SJSA1 (cell line): ENCODE measurements around the gene CCDC24. TPM values are rescaled to one million over a fixed set of nuclear protein-coding genes. Genes with fewer than 3 reads are reported as not detected.

Experiments used
- DNase-seq, 2 experiments: peaks; one replicate each; pipeline ENCODE4 v3.0.0-alpha.2; 2015 to 2020; ENCODE audit warnings: low spot score in 2 of 2, low read depth in 1 of 2
- H3K27ac ChIP-seq: fragments of 250-450 bp; sonication (Bioruptor Pico); 2 replicates; pipeline ENCODE4 v1.5.1; 2020; ENCODE audit warnings: mild to moderate bottlenecking, moderate library complexity
- H3K27me3 ChIP-seq: fragments of 250-450 bp; sonication (Bioruptor Pico); replicated peaks from 2 replicates; pipeline ENCODE4 v1.5.1; 2020; ENCODE audit warnings: mild to moderate bottlenecking, moderate library complexity
- H3K36me3 ChIP-seq: fragments of 250-450 bp; sonication (Bioruptor Pico); 2 replicates; pipeline ENCODE4 v1.5.1; 2020; ENCODE audit warnings: mild to moderate bottlenecking
- H3K4me1 ChIP-seq: fragments of 250-450 bp; sonication (Bioruptor Pico); replicated peaks from 2 replicates; pipeline ENCODE4 v1.6.1; 2021; ENCODE audit warnings: mild to moderate bottlenecking
- H3K4me3 ChIP-seq: fragments of 250-450 bp; sonication (Bioruptor Pico); 2 replicates; pipeline ENCODE4 v1.5.1; 2020; ENCODE audit warnings: mild to moderate bottlenecking
- H3K9me3 ChIP-seq: fragments of 250-450 bp; sonication (Bioruptor Pico); replicated peaks from 2 replicates; pipeline ENCODE4 v1.5.1; 2020; ENCODE audit warnings: mild to moderate bottlenecking
- total RNA-seq: library from RNA; depleted of rRNA; stranded (reverse); fragments of >200 nt; shearing (Covaris generic); gene quantifications from 2 replicates; pipeline ENCODE4 v1.2.3, GENCODE V29; 2014

CCDC24 gene
- total RNA-seq, 1 experiment from 2014 or later = 4.1 TPM

DNA sequence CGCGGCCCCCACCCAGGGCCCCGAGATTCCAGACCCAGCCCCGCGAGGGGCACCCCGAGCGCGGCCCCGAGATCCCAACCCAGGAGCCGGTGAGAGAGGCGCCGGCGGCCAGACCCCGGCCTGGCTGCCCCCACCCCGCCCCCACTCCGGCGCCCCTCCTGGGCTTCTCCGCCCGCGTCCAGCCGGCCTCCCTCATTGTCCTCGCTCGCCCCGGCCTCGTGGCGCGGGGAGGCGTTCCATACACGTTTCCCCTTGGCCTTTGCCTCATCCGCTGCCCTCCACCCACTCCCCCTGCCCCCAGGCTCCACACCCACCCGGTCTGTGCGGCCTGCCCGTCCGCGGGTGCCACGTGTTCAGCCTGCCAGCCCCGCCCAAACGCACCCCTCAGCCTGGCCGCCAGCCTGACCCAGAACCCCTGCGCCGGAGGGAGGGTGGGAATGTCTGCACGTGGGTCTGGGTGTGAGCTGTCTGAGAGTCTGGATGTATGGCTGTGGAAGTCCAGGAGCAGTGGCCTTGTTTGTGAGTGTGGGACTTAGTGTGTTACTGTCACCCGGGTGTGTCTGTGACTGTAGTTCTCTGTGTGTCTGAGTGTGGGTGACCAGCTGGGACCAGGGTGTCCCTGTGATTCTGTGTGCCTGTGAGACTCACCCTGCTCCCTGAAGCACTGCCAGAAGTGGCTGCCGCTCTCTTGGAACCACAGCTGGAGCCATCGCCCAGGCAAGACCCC lies 11.7 kb upstream of the CCDC24 start:
- peaks cover 75% of the 10 kb centered on the region for H3K36me3 ChIP-seq
- H3K27ac ChIP-seq = peak overlapping the region; percentile 65
- DNase-seq = peak; percentile 46 to 68
- H3K4me1 ChIP-seq = peaks cover 40% of the 10 kb centered on the region
- H3K9me3 ChIP-seq = no peaks in the 10 kb centered on the region
- no peaks in the 10 kb centered on the region for H3K27me3 ChIP-seq
- H3K4me3 ChIP-seq = peak overlapping the region; percentile 59

DNA sequence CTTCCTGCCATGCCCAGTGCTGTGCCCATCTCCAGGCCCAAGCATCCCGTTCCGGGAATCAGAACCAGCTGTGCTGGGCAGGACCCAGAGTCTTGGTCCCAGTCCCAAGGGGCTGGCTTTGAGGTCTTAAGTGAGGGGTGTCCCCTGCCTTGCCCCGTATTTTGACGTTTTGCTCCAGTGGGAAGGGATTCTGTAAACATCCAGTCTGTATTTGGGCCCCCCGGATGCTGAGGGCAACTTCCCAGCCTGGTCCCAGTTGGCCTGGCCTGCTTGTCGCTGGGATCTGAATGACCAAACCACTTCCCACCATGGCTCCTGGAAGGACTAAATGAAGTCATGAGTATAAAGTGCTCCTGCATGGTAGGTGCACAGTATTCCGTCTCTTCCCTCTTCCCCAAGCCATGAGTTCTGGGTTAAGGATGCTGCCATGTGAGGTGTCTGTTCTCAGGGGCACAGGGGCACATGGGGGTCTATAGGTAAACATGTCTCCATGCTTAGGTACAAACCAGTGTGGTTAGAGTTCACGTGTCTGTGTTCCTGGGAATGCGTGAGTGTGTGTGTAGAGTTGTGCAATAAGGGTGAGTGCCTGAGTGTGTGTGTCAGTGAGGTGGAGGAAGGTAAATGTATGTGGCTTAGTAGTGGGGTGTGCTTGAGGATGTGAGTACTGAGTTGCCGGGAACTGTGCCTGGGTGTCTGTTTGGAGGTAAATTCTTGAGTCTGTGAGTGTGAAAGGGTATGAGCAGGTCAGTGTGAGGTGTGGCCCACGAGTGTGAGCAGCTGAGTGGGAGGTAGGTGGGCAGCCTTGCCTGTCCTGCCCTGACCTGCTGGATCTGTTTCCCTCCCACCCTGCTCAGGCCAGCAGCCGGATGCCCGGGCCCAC lies 10.9 kb upstream of the CCDC24 start:
- Histone ChIP-seq H3K27ac (peak overlapping the region; percentile 65; the same call in 1 of the 2 replicates), H3K4me3 (peak overlapping the region; percentile 59), H3K36me3 (peaks cover 73% of the 10 kb centered on the region), H3K4me1 (peaks cover 39% of the 10 kb centered on the region), H3K9me3 (no peaks in the 10 kb centered on the region), H3K27me3 (no peaks in the 10 kb centered on the region)
- no peak for DNase-seq

DNA sequence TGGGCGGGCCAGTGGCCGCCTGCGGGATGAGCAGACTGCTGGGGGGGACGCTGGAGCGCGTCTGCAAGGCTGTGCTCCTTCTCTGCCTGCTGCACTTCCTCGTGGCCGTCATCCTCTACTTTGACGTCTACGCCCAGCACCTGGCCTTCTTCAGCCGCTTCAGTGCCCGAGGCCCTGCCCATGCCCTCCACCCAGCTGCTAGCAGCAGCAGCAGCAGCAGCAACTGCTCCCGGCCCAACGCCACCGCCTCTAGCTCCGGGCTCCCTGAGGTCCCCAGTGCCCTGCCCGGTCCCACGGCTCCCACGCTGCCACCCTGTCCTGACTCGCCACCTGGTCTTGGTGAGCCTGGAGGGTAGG lies 10.3 kb upstream of the CCDC24 start:
- H3K27ac ChIP-seq = no peak overlapping the region
- DNase-seq = no peak
- H3K4me1 ChIP-seq = peaks cover 33% of the 10 kb centered on the region
- H3K9me3 ChIP-seq = no peaks in the 10 kb centered on the region
- peaks cover 75% of the 10 kb centered on the region for H3K36me3 ChIP-seq
- no peaks in the 10 kb centered on the region for H3K27me3 ChIP-seq
- H3K4me3 ChIP-seq = no peak overlapping the region

GRCh38 chr1:43981636-43982035 lies 9.8 kb upstream of the CCDC24 start:
- no peak for DNase-seq
- H3K9me3 ChIP-seq = no peaks in the 10 kb centered on the region
- H3K27me3 ChIP-seq = no peaks in the 10 kb centered on the region

GRCh38 chr1:43982241-43982640 lies 9.2 kb upstream of the CCDC24 start:
- no peaks in the 10 kb centered on the region for H3K27me3 ChIP-seq
- H3K27ac ChIP-seq = no peak overlapping the region
- H3K9me3 ChIP-seq = no peaks in the 10 kb centered on the region
- H3K36me3 ChIP-seq = peaks cover 69% of the 10 kb centered on the region
- H3K4me1 ChIP-seq = peaks cover 27% of the 10 kb centered on the region
- no peak for DNase-seq
- no peak overlapping the region for H3K4me3 ChIP-seq

More at GRCh38 chr1:43981636-43982035, 9.8 kb upstream of the CCDC24 start:
- Histone ChIP-seq H3K27ac (no peak overlapping the region), H3K4me3 (no peak overlapping the region), H3K36me3 (peaks cover 75% of the 10 kb centered on the region), H3K4me1 (peaks cover 28% of the 10 kb centered on the region)

DNA sequence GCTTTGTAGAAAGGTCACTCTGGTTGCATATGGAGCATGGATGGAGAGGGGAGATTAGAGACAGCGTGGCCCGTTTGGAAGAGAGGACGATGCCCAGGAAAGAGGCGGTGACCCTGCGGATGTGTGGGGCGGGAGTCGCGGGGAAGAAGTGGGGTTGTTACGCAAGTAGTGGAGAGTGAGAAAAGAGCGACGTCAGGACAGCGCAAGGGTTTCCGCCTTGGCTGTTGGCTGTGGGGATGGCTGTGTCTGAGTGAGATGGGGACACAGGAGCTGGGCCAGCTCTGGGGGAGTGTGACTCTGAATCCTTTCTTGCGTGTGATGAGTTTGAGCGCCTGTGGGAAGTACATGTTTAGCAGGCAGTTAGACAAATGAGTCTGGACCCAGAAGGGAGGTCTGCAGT lies 8.6 kb upstream of the CCDC24 start:
- peaks cover 21% of the 10 kb centered on the region for H3K4me1 ChIP-seq
- H3K36me3 ChIP-seq = peaks cover 64% of the 10 kb centered on the region
- no peak overlapping the region for H3K4me3 ChIP-seq
- no peak for DNase-seq
- no peak overlapping the region for H3K27ac ChIP-seq
- H3K9me3 ChIP-seq = no peaks in the 10 kb centered on the region
- H3K27me3 ChIP-seq = no peaks in the 10 kb centered on the region

DNA sequence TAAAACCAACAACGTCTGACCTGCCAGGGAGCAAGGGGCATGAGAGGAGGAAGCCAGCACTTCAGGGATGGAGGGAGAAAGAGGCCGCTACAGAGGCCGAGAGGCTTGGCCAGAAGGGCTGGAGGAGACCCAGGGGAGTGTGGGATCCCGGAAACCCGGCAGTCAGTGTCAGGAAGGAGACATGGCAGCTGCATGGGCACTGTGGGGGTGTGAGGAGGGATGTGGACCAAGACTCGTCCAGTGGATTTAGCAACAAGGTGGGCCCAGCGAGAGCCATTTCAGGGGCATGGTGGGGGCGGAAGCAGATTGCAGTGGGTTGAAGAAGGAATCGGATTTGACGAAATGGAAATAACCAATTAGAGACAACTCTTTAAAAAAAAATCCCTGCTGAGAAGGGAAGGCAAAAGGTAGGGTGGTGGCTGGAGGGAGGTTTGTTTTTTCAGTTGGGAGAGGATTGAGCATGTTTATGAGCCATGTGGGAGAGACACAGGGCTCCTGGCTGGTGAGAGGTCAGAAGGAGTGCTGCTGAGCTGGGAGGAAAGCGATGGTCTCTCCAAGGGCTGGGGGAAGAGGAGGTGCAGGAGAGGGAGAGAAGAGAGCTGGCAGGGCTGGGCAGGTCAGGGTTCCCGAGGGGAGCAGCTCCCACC lies 8.0 kb upstream of the CCDC24 start:
- Histone ChIP-seq H3K36me3 (peaks cover 58% of the 10 kb centered on the region), H3K4me1 (peaks cover 16% of the 10 kb centered on the region), H3K27ac (no peak overlapping the region), H3K27me3 (no peaks in the 10 kb centered on the region), H3K4me3 (no peak overlapping the region), H3K9me3 (no peaks in the 10 kb centered on the region)
- no peak for DNase-seq

- no peak overlapping the region for H3K4me3 ChIP-seq
- DNase-seq = no peak
- peaks cover 53% of the 10 kb centered on the region for H3K36me3 ChIP-seq
- H3K9me3 ChIP-seq = no peaks in the 10 kb centered on the region
- no peak overlapping the region for H3K27ac ChIP-seq
- H3K27me3 ChIP-seq = no peaks in the 10 kb centered on the region
- peaks cover 8% of the 10 kb centered on the region for H3K4me1 ChIP-seq
These were observed 6.5 kb upstream of the CCDC24 start for GRCh38 chr1:43984855-43985254.

- peaks cover 41% of the 10 kb centered on the region for H3K36me3 ChIP-seq
- H3K4me3 ChIP-seq = no peak overlapping the region
- H3K4me1 ChIP-seq = peaks cover 5% of the 10 kb centered on the region
- H3K27me3 ChIP-seq = no peaks in the 10 kb centered on the region
- H3K9me3 ChIP-seq = no peaks in the 10 kb centered on the region
- no peak for DNase-seq
- no peak overlapping the region for H3K27ac ChIP-seq
These were observed 5.3 kb upstream of the CCDC24 start for GRCh38 chr1:43985984-43986595.

DNA sequence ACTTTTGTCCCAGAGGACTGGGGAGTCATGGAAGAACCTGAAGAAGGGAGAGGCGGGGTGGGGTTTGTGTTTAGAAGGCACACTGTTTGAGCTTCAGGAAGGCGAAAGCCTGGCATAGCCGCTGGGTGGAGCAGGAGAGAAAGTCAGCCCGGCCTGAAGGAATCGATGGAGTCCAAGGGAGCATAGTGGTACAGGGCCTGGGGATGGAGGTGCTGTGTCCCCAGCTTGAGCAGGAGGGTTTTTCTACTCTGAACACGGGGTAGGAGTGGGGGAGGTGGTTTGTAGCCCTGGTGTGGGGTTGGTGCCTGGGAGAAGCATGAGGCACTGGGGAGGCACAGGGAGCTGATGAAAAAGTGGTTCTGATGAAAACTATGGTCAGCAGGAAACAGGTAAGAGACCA lies 4.7 kb upstream of the CCDC24 start:
- peaks cover 8% of the 10 kb centered on the region for H3K4me1 ChIP-seq
- H3K36me3 ChIP-seq = peaks cover 36% of the 10 kb centered on the region
- H3K27ac ChIP-seq = no peak overlapping the region
- H3K27me3 ChIP-seq = no peaks in the 10 kb centered on the region
- no peak overlapping the region for H3K4me3 ChIP-seq
- no peaks in the 10 kb centered on the region for H3K9me3 ChIP-seq
- DNase-seq = no peak

GRCh38 chr1:43987159-43987902 lies 4.1 kb upstream of the CCDC24 start:
- Histone ChIP-seq H3K9me3 (no peaks in the 10 kb centered on the region), H3K36me3 (peaks cover 30% of the 10 kb centered on the region), H3K27me3 (no peaks in the 10 kb centered on the region), H3K27ac (no peak overlapping the region), H3K4me1 (peaks cover 8% of the 10 kb centered on the region), H3K4me3 (no peak overlapping the region)
- no peak for DNase-seq

GRCh38 chr1:43990271-43991199 lies 864 bp upstream of the CCDC24 start:
- no peak for DNase-seq
- H3K27me3 ChIP-seq = no peaks in the 10 kb centered on the region
- peaks cover 8% of the 10 kb centered on the region for H3K4me1 ChIP-seq
- H3K36me3 ChIP-seq = peaks cover 11% of the 10 kb centered on the region; the same call in 1 of the 2 replicates
- peak overlapping the region; percentile 47 for H3K4me3 ChIP-seq
- H3K9me3 ChIP-seq = no peaks in the 10 kb centered on the region
- H3K27ac ChIP-seq = peak overlapping the region; percentile 34
